Thyroid gland (tissue), 4 donors: ENCODE measurements around the gene PTPRT. TPM values are rescaled to one million over a fixed set of nuclear protein-coding genes. Genes with fewer than 3 reads are reported as not detected.

Experiments
- DNase-seq, 2 donors: peaks; one replicate each; pipeline ENCODE4 v3.0.0-alpha.2; 2019
- H3K27ac ChIP-seq, 3 donors: fragments of 200-600 bp; sonication (generic); 1 replicate in 2 of 3; 2 replicates in 1 of 3; pipeline ENCODE4 v1.5.1; 2016 to 2019; ENCODE audit warnings: mild to moderate bottlenecking in 1 of 3, moderate library complexity in 1 of 3
- H3K27me3 ChIP-seq: fragments of 200-600 bp; sonication (generic); one replicate; pipeline ENCODE4 v1.5.1; 2019
- H3K36me3 ChIP-seq, 2 donors: fragments of 200-600 bp; sonication (generic); one replicate each; pipeline ENCODE4 v1.5.1; 2016 to 2019
- H3K4me1 ChIP-seq, 2 donors: fragments of 200-600 bp; sonication (generic); one replicate each; pipeline ENCODE4 v1.5.1; 2017 to 2019
- H3K4me3 ChIP-seq, 3 donors: fragments of 200-600 bp; sonication (generic); replicated peaks in 1 of 3; 1 replicate in 2 of 3; 2 replicates in 1 of 3; pipeline ENCODE4 v1.5.1; 2016; ENCODE audit warnings: mild to moderate bottlenecking in 1 of 3
- H3K9me3 ChIP-seq: fragments of 200-600 bp; sonication (generic); one replicate; pipeline ENCODE4 v1.5.1; 2017
- POLR2A ChIP-seq, 2 donors: fragments of 450-650 bp; IDR thresholded peaks; one replicate each; pipeline ENCODE4 v1.6.1; 2017; ENCODE audit warnings: antibody characterized with exemption in 2 of 2, mild to moderate bottlenecking in 2 of 2, moderate library complexity in 1 of 2
- WGBS, 2 donors: methylation state at CpG; one replicate each; pipeline ENCODE4 v1.1.5; 2017; 5-methylcytosine and 5-hydroxymethylcytosine counted together
- intact Hi-C: fragments of 100-400 bp; cut with DNase I; formaldehyde crosslinking; loops from one replicate; pipeline ENCODE4 v1.15.1; 2023
- total RNA-seq, 4 donors: library from RNA; depleted of rRNA; stranded (reverse); fragments of >200 nt; gene quantifications; one replicate each; pipeline ENCODE4 v1.2.3, GENCODE V29; 2016
- TF ChIP-seq, protein P1 (sequence below), 6 experiments: fragments of 200-600 bp in 3 of 6; fragments of 450-650 bp in 3 of 6; sonication (generic) in 3 of 6; IDR thresholded peaks; one replicate each; pipeline ENCODE4 v1.5.1; 2016 to 2019; ENCODE audit warnings: antibody characterized with exemption in 6 of 6, mild to moderate bottlenecking in 2 of 6, inconsistent platforms in 1 of 6, moderate library complexity in 1 of 6

The PTPRT gene
- total RNA-seq, 4 donors from 2014 or later: 0.11 to 0.15 TPM; not detected in 2

DNA sequence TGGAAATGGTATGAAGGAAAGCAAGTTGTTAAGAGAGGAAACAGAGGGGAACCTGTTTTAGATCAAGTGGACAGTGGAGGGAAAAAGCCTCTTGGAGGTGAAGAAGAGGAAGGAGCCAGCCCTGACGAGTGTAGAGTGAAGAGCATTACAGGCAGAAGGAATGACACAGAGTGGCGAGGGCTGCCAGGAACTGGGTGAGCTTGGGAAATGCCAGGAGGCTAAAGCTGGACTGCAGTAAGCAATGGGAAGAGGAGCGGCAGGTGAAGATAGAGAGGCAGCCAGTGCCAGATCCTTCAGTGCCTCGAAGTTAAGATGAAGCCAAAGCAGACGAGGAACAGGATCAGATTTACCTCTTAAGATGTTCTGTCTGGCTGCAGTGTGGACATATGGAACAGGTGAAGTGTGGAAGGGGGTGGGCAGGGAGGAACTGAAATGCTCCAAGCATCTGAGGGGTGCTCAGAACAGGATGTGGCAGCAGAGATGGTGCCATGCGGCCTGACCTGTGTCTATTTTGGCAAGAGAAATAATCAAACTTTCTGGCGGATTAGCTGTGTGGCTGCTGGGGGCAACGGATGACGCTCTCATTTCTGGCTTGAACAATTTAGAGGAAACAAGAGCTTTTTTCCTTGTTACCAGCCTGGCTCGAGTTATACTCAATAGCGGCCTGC is 748.4 kb downstream of the PTPRT start:
- no peak for DNase-seq
- no peaks in the 10 kb centered on the region for H3K4me1 ChIP-seq
- H3K4me3 ChIP-seq: no peak overlapping the region
- H3K27ac ChIP-seq: no peak overlapping the region
- no peak for TF ChIP-seq POLR2A (IDR thresholded peaks at IDR 0.05)
- TF ChIP-seq, protein P1, sequence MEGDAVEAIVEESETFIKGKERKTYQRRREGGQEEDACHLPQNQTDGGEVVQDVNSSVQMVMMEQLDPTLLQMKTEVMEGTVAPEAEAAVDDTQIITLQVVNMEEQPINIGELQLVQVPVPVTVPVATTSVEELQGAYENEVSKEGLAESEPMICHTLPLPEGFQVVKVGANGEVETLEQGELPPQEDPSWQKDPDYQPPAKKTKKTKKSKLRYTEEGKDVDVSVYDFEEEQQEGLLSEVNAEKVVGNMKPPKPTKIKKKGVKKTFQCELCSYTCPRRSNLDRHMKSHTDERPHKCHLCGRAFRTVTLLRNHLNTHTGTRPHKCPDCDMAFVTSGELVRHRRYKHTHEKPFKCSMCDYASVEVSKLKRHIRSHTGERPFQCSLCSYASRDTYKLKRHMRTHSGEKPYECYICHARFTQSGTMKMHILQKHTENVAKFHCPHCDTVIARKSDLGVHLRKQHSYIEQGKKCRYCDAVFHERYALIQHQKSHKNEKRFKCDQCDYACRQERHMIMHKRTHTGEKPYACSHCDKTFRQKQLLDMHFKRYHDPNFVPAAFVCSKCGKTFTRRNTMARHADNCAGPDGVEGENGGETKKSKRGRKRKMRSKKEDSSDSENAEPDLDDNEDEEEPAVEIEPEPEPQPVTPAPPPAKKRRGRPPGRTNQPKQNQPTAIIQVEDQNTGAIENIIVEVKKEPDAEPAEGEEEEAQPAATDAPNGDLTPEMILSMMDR (IDR thresholded peaks at IDR 0.05): no peak
- intact Hi-C loops: no loop called here
- WGBS, 2 donors: 71 to 73% methylated on average over 11 of the region's 11 CpGs
- H3K9me3 ChIP-seq: no peaks in the 10 kb centered on the region
- no peaks in the 10 kb centered on the region for H3K36me3 ChIP-seq
- no peaks in the 10 kb centered on the region for H3K27me3 ChIP-seq

DNA sequence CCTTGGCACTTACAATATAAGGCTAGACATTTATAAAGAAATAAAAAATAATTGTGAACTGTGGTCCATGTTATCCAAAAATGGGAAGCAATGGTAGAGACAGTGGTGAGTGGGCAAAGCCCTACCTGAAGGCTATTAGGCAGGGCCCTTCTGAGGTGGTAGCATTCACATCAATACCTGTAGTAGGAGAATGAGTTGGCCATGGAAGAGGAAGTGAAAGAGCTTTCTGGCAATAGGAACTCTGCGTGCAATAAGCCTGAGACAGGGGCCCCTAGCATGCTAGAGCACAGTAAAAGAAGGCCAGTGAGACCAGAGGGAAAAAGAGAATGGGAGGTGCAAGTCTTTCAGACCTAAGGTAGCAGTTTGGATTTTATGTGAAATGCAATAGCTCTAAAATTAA is 754.5 kb downstream of the PTPRT start:
- H3K27me3 ChIP-seq: no peaks in the 10 kb centered on the region
- H3K4me3 ChIP-seq: no peak overlapping the region
- no peaks in the 10 kb centered on the region for H3K4me1 ChIP-seq
- 70 to 80% methylated on average over 1 of the region's 1 CpG for WGBS, 2 donors
- intact Hi-C loops: no loop called here
- DNase-seq: no peak
- H3K36me3 ChIP-seq: no peaks in the 10 kb centered on the region
- no peaks in the 10 kb centered on the region for H3K9me3 ChIP-seq
- no peak overlapping the region for H3K27ac ChIP-seq
- TF ChIP-seq, protein P1 (IDR thresholded peaks at IDR 0.05): no peak
- TF ChIP-seq POLR2A (IDR thresholded peaks at IDR 0.05): no peak

DNA sequence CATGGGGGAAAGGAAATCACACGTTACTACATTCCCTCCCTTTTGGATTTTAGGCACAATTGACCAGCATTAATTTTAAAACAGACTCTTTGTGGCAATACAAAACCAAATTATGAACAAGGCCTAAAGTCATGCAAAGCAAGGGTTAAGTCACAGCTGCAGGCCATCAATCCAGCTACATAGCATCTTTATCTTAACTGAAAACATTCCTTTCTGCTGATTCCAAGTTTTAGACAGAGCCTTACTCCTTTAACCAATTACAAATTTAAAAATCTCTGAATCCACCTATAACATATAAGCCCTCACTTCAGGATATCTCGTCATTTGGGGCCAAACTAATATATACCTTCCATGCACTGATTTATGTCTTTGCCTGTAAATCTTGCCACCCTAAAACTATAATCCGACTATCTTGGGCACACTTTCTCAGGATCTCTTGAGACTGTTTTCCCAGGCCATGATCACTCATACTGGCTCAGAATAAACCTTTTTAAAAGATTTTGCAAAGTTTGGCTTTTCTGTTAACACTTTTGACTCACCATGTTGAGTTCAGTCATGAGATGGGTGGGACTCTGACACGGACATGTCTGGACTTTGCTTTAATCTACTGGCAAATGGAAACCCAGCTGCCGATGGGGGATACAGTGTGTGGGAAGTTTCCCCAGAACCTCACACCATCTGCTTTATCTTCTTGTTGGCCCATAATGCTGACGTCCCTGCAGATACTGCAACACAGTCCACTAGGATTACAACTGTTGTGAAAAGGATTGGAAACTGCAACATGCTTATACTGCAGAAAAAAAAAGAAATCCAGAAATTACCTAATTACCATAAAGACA is 757.0 kb downstream of the PTPRT start:
- intact Hi-C loops: no loop called here
- no peaks in the 10 kb centered on the region for H3K4me1 ChIP-seq
- 65 to 72% methylated on average over 6 of the region's 6 CpGs for WGBS, 2 donors

DNA sequence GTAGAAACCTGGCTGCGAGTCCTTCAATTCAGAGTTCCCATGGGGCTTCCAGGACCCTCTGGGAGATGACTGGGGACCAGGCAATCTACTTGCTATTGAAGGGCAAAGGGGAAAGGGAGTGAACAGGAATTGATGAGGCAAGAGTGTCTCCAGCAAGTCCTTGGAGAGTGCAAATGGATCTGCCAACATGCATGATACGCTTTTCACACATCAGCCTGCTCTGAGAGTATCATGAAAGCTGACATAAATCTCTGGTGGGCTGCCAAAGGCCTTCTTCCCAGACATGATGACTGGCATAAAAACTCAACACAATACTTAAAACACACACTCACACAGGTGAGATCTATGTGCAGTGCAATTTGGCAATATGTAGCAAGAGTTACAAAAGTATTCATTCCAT is 759.1 kb downstream of the PTPRT start:
- intact Hi-C loops: no loop called here
- 75 to 76% methylated on average over 2 of the region's 2 CpGs for WGBS, 2 donors
- Histone ChIP-seq H3K27ac (no peak overlapping the region), H3K4me1 (no peaks in the 10 kb centered on the region), H3K36me3 (no peaks in the 10 kb centered on the region), H3K9me3 (no peaks in the 10 kb centered on the region), H3K27me3 (no peaks in the 10 kb centered on the region), H3K4me3 (no peak overlapping the region)
- TF ChIP-seq, protein P1 (IDR thresholded peaks at IDR 0.05): no peak
- TF ChIP-seq POLR2A (IDR thresholded peaks at IDR 0.05): no peak
- DNase-seq: no peak

More for the DNA sequence above, 757.0 kb downstream of the PTPRT start:
- no peak overlapping the region for H3K27ac ChIP-seq
- TF ChIP-seq, protein P1 (IDR thresholded peaks at IDR 0.05): no peak
- no peak for TF ChIP-seq POLR2A (IDR thresholded peaks at IDR 0.05)
- H3K4me3 ChIP-seq: no peak overlapping the region
- H3K36me3 ChIP-seq: no peaks in the 10 kb centered on the region
- H3K27me3 ChIP-seq: no peaks in the 10 kb centered on the region
- no peak for DNase-seq
- H3K9me3 ChIP-seq: no peaks in the 10 kb centered on the region
